Panc1 (cell line): Measurements from ENCODE around the gene APOBEC2.

Experiments
- CTCF ChIP-seq: fragments of 450-650 bp; IDR thresholded peaks from 2 replicates; pipeline ENCODE4 v1.5.1; 2017; ENCODE audit warnings: mild to moderate bottlenecking
- POLR2AphosphoS5 ChIP-seq: IDR thresholded peaks from 2 replicates; pipeline ENCODE4 v1.6.1; 2012; ENCODE audit warnings: mild to moderate bottlenecking, low read depth, low read length, moderate library complexity
- REST ChIP-seq, 2 experiments: IDR thresholded peaks; 2 replicates each; pipeline ENCODE4 v1.6.1; 2011 to 2012; ENCODE audit warnings: low read depth in 2 of 2, control low read depth in 1 of 2, low read length in 1 of 2, mild to moderate bottlenecking in 1 of 2, moderate library complexity in 1 of 2; ENCODE audit not compliant: insufficient read depth in 1 of 2
- SIN3A ChIP-seq: IDR thresholded peaks from 2 replicates; pipeline ENCODE4 v1.6.1; 2012; ENCODE audit warnings: low read depth, mild to moderate bottlenecking, low read length, moderate library complexity, borderline replicate concordance; ENCODE audit not compliant: insufficient read depth
- TCF7L2 ChIP-seq: IDR thresholded peaks from 2 replicates; pipeline ENCODE4 v1.6.1; 2011; ENCODE audit warnings: mild to moderate bottlenecking, low read depth, low read length, inconsistent platforms

GRCh38 chr6:41071501-41071922, 18.5 kb downstream of the APOBEC2 start:
- TF ChIP-seq CTCF (no peak), POLR2AphosphoS5 (no peak), TCF7L2 (no peak), SIN3A (no peak), REST (IDR thresholded peaks at IDR 0.05; ENCODE audit: insufficient read depth in 1 of 2, low read depth in 2 of 2, low read length in 1 of 2) (no peak)
